ENCODE results near the gene COMMD8. TPM values are rescaled to one million over a fixed set of nuclear protein-coding genes. Genes with fewer than 3 reads are reported as not detected.

COMMD8 gene
- total RNA-seq (2021; ENCODE audit: unreplicated experiment) (19.9 TPM), Bru-seq, nascent RNA (percentile 62 among the genes with signal in this experiment), BruChase-seq, experiment 1, labeled RNA remaining after a 6-hour chase (percentile 74 among the genes with signal in this experiment), BruChase-seq, experiment 2, labeled RNA remaining after a 2-hour chase (percentile 56 among the genes with signal in this experiment)
- polyA plus RNA-seq (2012) = 4.7 and 6.7 TPM in 2 replicates
- long read RNA-seq, transcript COMMD8-201 (5 exons, 1,469 nt) = major isoform, 40 of 42 reads
- long read RNA-seq, partial matches to known transcripts = 0 of 42 reads
- long read RNA-seq, other reads (novel, unspliced or antisense) = 2 of 42 reads

GRCh38 chr4:47463235-47463956 lies at the start of gene COMMD8:
Gene COMMD8, minus strand, starts transcription at chr4:47463702. Its CDS starts 51 bp downstream, at chr4:47463651.
- peaks cover 10 to 17% of the 10 kb centered on the region in 2 experiments; a peak in 3 of 4 replicates for H3K4me1 ChIP-seq (ENCODE audit: control insufficient read depth in 1 of 2, insufficient read depth in 2 of 2, low read length in 2 of 2)
- no peaks in the 10 kb centered on the region for H3K9me2 ChIP-seq (ENCODE audit: insufficient read depth)
- H2AFZ ChIP-seq (ENCODE audit: low read depth, low read length, poor library complexity, severe bottlenecking) = peak within 1 kb of the TSS; percentile 98
- no peaks in the 10 kb centered on the region for H4K20me1 ChIP-seq (ENCODE audit: insufficient read depth)
- H3K4me3 ChIP-seq (replicated peaks in 1 of 2; ENCODE audit: low read depth in 1 of 2, low read length in 2 of 2) = peak within 1 kb of the TSS; percentile 67 to 73
- no peaks in the 10 kb centered on the region; the same call in 1 of the 2 replicates for H3K79me2 ChIP-seq (ENCODE audit: insufficient read depth, low read length)
- peak; percentile 89 for DNase-seq (ENCODE audit: low read depth, low spot score)
- 0 out of 4 replicates have a peak, but pooled peaks cover 0 to 4% of the 10 kb centered on the region in 2 experiments for H3K36me3 ChIP-seq (ENCODE audit: control insufficient read depth in 1 of 2, insufficient read depth in 2 of 2, low read length in 2 of 2)
- ChIA-PET POLR2A (interaction anchor here (0.6 to 1.1 kb wide), 4 partner anchors 9 to 25 kb away, joined by 3 to 9 read pairs (median 3); partner anchors contain the start of gene ATP10D), RAD21 (ENCODE audit: low non-redundant PET in 1 of 2, low total read pairs in 2 of 2, uncharacterized antibody in 2 of 2, unreplicated experiment in 2 of 2) (interaction anchor here in 1 of 2 experiments (0.6 kb wide), 1 partner anchor 22 kb away, joined by 3 read pairs; the partner anchor contains the start of gene ATP10D), CTCF (interaction anchor here (1.0 kb wide), 1 partner anchor 21 kb away, joined by 6 read pairs; the partner anchor contains the start of gene ATP10D)
- peak; percentile 96 for ATAC-seq
- peak within 1 kb of the TSS; percentile 84 for H3K4me2 ChIP-seq (ENCODE audit: low read length)
- no TSS peak for BruUV-seq (replicated peaks)
- intact Hi-C loops (cut with micrococcal nuclease) = loop anchor here (1.0 kb wide), 1 partner anchor 102 kb away; no protein-coding TSS in a partner anchor
- H3K27ac ChIP-seq (ENCODE audit: low read depth, low read length) = peak within 1 kb of the TSS; percentile 74
- H3K9me3 ChIP-seq (ENCODE audit: control insufficient read depth in 1 of 2, insufficient read depth in 1 of 2, low read depth in 1 of 2, low read length in 2 of 2) = no peaks in the 10 kb centered on the region
- H3K27me3 ChIP-seq (ENCODE audit: insufficient read depth, low read length) = no peaks in the 10 kb centered on the region
- H3K9ac ChIP-seq (ENCODE audit: low read length) = peak within 1 kb of the TSS; percentile 68
- TF ChIP-seq JUND (IDR thresholded peaks at IDR 0.05) (no peak), ZBTB33 (IDR thresholded peaks at IDR 0.05; ENCODE audit: extremely low read depth, insufficient replicate concordance, low read length) (no peak), SRF (IDR thresholded peaks at IDR 0.05; ENCODE audit: low read depth) (no peak), POLR2A (IDR thresholded peaks at IDR 0.05; ENCODE audit: borderline replicate concordance, extremely low read depth, insufficient read depth, insufficient read length) (no peak), SIN3A (IDR thresholded peaks at IDR 0.05; ENCODE audit: low read depth) (no peak), ELF1 (IDR thresholded peaks at IDR 0.05; ENCODE audit: borderline replicate concordance, low read depth) (peak; percentile 62), CEBPB (IDR thresholded peaks at IDR 0.05; ENCODE audit: low read depth) (no peak), MAX (IDR thresholded peaks at IDR 0.05) (peak; percentile 89), CBX3 (IDR thresholded peaks at IDR 0.05; ENCODE audit: low read depth) (no peak), REST (IDR thresholded peaks at IDR 0.05; ENCODE audit: low read depth) (no peak), YY1 (IDR thresholded peaks at IDR 0.05; ENCODE audit: extremely low read depth, insufficient replicate concordance, low read depth, low read length) (peak; percentile 46), EZH2 (IDR thresholded peaks at IDR 0.05) (no peak), FOSL1 (IDR thresholded peaks at IDR 0.05; ENCODE audit: low read depth) (no peak), EZH2phosphoT487 (IDR thresholded peaks at IDR 0.05; ENCODE audit: borderline replicate concordance) (no peak), POLR2AphosphoS5 (IDR thresholded peaks at IDR 0.05; ENCODE audit: low read depth, low read length) (peak; percentile 75), SP1 (IDR thresholded peaks at IDR 0.05; ENCODE audit: low read depth) (0 out of 2 replicates have a peak, but pooled peaks have one; percentile 14), CTCF (IDR thresholded peaks at IDR 0.05 in 2 of 3, conservative IDR thresholded peaks at IDR 0.05 in 1 of 3; ENCODE audit: borderline replicate concordance in 1 of 3, insufficient read depth in 1 of 3, low read depth in 2 of 3, low read length in 2 of 3) (peak in 1 of 3 experiments; percentile 18; a peak in 3 of 6 replicates)

Data from HCT116 (cell line).